ENCODE measurements around the gene ITPKB.
"Not testable (repeated sequence)": the region's sequence is repeated elsewhere in the genome, so short reads cannot be mapped to it uniquely, and the experiment has no call there.

ITPKB gene

DNA sequence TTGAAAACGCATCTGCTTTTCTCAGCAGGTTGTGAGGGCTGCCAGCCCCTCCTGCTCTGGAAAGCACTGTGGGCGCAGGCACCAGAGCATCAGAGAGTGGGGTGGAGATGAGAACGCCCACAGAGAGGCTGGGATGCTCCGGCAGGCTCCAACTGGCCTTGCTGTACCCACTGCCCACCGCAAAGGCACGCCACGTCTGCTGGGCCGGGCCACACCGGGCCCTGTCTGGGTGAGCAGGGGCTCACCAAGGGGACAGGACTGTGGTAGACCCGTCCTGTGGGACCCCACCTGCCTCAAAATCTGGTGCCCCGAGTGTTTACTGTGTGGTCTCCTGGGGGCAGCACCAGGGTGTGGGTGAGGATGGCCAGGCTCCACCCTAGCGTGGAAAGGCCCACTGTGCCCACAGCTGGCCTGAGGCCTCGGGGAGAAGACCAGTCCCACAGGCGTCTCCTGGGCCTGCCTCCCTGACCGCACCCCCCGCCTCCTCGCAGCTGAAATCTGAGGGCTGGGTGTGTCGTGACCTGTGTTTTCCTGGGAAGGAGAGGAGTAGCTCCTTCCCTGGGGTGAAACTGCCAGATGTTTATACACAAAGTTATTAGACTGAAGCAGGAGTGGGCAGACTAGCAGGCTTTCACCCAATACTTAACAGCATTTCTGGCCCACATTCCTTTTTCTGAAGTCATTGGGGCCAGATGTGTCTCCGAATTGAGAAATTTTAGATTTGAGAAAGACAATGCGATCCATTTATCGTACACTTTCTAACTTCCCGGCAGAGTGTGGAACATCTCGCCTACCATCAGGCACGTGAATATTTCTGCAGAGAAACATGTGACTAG lies 136.7 kb downstream of the ITPKB start:
- no peak for DNase-seq (ENCODE audit: low read depth)

DNA sequence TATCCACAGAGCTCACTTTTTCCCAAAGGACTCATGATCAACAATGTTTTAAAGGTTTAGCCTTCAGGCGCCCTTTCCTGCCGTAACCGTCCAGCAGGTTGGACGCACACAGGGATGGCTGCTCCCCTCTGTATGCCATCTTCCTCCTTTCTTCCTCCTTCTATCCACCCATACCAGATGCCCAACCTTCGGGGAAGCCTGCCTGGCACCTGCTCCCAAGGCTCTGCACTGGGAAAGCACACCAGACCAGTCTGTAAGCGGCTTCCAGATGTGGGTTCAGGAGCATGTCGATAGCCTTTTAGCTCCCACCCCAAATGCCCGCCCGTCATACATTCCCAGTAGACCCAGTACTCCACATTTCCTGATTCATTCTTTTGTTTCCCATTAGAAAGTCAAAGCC lies 137.6 kb downstream of the ITPKB start:
- DNase-seq (ENCODE audit: low read depth): no peak

- DNase-seq (ENCODE audit: low read depth): no peak
These were observed 138.8 kb downstream of the ITPKB start for GRCh38 chr1:226600254-226600653.

- no peak for DNase-seq (ENCODE audit: low read depth)
These were observed 139.3 kb downstream of the ITPKB start for GRCh38 chr1:226599636-226600238.

DNA sequence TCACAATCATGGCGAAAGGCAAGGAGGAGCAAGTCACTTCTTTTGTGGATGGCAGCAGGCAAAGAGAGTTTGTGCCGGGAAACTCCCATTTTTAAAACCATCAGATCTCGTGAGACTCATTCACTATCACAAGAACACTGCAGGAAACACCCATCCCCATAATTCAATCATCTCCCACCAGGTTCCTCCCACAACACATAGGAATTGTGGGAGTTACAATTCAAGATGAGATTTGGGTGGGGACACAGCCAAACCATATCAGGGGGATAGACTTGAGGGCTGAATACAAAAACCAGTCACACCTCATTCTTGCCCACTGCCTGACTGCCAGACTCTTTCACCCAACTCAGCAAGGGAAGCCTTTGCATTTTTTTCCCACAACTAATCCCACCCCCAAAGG lies 140.1 kb downstream of the ITPKB start:
- DNase-seq (ENCODE audit: low read depth): not testable (repeated sequence)

DNA sequence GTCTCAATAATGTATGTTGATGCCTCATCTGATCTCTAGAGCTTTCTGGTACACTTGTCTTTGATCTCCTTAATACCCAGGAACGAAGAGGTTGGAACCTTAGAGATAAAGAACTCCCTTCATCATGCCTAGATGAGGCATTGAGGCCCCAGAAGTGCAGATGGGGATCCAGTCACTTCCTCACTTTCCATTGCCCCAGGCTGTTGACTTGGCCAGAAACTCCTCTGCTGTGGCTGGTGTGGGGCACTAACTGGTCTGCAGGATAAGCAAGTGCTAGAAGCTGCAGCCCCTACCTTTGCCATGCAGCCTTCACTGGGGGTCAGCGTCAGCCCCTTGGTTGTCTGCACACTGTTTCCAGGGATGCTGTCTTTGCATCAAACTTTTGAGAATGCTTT lies 140.6 kb downstream of the ITPKB start:
- no peak for DNase-seq (ENCODE audit: low read depth)

DNA sequence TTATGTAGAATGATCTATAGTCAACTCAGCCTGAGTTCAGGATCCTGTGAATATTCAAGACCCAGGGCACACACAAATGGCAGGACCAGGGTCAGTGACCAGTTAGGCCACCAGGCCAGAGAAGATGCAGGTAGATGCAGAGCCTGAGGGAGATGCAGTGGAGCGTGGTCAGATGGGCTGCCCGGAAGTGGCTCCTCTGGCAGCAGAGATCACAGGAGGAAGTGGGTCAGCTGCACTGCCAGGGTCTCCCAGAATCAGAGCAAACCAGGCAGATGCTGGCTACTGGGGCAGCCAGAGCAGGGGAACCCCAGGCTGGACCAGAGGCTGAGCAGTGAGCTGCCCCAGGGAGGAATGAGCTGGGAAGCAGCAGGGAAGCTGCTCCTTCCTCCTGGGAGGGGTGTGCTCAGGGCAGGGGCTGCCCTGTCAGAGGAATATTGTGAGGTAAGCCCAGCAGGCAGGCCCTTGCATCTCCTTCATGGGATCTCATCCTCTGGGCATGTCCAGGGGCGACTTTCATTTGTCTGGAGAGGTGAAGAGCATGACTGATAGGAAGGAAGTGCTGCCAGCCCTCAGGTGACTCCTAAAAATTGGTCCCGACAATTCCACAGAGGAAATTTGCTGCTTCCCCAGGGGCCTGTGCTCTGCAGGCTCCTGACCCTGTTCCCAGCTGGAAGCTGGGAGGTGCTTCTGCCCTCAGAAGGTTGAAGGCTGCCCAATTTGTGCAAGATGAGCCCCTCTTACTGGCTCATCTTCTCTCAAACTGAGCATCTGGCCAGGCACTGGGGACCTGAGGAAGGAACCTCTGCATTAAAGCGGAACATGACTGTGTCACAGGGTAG lies 141.2 kb downstream of the ITPKB start:
- DNase-seq (ENCODE audit: low read depth): no peak

DNA sequence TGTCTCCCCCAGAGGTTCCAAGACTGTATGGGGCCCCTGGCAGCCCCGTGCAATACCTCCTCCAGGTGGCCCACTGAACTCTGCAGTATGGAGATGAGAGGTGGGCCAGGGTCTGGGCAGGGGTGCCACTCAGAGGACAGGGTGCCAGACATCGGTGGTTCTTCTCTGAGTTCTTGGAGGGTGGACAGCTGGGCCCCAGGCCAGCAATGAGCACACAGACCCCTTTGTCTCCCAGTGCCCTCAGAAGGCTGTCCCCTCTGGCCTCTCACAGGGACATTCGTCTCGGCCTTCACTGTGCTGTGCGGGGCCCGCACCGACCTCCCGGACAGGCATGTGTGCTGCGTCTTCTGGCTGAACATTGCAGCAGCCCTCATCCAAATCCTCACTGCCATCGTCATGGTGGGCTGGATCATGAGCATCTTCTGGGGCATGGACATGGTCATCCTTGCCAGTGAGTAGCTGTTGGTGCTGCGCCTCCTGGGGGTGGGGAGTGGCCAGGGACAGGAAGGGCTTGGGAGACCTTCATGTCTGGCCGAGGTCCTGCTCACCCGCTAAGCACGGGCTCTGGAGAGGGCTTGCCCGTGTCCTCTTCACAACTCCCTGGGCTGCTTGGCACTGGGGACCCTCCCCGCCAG lies 142.4 kb downstream of the ITPKB start:
- no peak for DNase-seq (ENCODE audit: low read depth)

DNA sequence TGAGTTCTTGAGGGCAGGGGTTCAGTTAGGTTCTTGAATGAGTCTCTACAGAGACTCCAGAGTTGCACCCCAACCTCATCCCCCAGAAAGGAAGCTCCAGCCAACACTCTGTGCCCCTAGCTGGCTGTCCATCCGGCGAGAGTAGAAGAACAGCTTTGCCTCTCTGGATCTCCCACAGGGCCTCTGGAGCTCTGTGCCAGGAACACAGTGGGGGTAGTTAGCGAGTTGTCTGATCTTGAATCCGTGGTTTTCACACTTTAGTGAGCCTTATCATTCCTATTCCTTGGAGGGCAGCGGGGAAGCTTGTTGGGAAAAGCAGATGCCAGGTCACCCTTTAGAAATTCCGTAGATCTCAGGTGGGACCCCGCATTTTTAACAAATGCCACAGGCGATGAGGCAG lies 145.5 kb downstream of the ITPKB start:
- DNase-seq (ENCODE audit: low read depth): no peak

GRCh38 chr1:226590614-226591013 lies 148.5 kb downstream of the ITPKB start:
- DNase-seq (ENCODE audit: low read depth): no peak

- no peak for DNase-seq (ENCODE audit: low read depth)
These were observed 149.9 kb downstream of the ITPKB start for GRCh38 chr1:226589008-226589733.

- no peak for DNase-seq (ENCODE audit: low read depth)
These were observed 150.6 kb downstream of the ITPKB start for GRCh38 chr1:226588484-226588883.

GRCh38 chr1:226586650-226587422 lies 152.2 kb downstream of the ITPKB start:
- no peak for DNase-seq (ENCODE audit: low read depth)

- no peak for DNase-seq (ENCODE audit: low read depth)
These were observed 153.0 kb downstream of the ITPKB start for GRCh38 chr1:226586116-226586515.

DNA sequence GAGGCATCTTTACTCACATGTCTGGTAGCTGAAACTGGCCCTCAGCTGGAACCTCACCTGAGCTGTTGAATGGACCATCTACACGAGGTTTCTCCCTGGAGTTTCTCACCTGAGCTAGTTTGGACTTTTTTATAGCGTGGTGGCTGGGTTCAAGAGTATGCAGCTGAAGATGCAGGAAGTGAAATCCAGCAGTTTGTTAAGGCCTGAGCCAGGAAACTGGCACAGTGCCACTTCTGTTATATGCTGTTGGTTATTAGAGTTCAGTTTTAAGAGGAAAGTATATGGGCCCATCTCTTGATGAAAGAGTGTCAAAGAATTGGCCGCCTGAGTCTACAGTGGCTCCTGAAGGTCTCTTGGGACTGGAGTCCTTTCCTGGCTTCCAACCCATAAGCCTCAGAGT lies 154.9 kb downstream of the ITPKB start:
- no peak for DNase-seq (ENCODE audit: low read depth)

DNA sequence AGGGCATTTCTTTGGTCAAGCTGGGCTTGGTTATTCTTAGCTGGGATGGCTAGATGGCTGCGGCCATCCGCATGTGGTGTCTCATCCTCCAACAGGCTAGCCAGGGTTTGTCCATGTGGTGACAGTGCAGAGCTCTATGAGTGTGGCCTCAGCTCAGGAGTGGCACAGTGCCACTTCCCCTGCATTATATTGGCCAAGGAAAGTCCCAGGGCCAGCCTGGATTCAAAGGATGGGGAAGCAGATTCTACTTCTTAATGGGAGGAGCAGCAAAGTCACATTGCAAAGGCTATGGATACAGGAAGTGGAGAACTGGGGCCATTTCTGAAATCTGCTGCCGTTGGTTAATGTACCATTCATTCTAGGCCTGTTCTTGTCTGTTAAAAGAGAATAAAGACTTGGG lies 156.1 kb downstream of the ITPKB start:
- no peak for DNase-seq (ENCODE audit: low read depth)

Measured in stimulated activated CD8-positive, alpha-beta memory T cell treated with anti-CD3 and anti-CD28 coated beads, Interleukin-4, amount 100 ng/mL, for 24 hours (primary cell).